Measurements from ENCODE around the gene VAMP7. TPM values are rescaled to one million over a fixed set of nuclear protein-coding genes. Genes with fewer than 3 reads are reported as not detected.
"Not testable (repeated sequence)": the region's sequence is repeated elsewhere in the genome, so short reads cannot be mapped to it uniquely, and the experiment has no call there.

Gene VAMP7
- total RNA-seq, 1 experiment from 2014 or later: 31.0 TPM

DNA sequence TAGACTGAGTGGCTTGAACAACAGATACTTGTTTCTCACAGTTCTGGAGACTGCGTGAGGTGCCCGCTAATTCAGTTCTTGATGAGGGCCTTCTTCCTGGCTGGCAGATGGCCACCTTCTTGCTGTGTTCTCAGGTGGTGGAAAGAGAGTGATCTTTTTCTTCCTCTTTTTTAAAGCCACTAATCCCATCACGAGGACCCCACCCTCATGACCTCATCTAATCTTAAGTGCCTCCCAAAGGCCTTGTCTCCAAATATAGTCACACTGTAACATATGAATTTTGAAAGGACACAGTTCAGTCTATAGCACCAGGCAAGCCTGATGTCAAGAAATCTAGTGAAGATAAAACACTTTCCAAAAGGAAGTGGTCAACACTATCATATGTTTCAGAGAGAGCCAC is 12.4 kb downstream of the VAMP7 start:
- in situ Hi-C loops (cut with HindIII; ENCODE audit: low pct_unique_long_range_greater_than_20kb, low sequenced_read_pairs): no loop called here
- no peak for DNase-seq (ENCODE audit: low read depth)

DNA sequence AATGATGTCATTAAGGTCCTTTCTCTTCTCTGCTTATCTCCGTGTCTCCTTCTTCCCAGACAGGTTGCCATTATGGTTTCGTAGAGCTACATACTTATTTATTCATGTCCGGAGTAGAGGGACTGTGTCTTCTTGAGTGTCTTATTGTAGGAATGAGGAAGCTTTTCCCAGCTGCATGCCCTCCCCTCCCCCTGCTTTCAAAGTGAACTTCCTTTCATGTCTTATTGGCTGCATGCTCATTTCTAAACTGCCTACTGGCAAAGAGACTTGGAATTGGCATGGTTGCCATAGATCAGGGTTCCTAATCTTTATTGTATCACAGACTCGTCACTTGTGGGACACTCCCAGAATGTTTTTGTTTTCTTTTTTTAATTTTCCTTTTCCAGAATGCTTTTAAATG is 15.4 kb downstream of the VAMP7 start:
- in situ Hi-C loops (cut with HindIII; ENCODE audit: low pct_unique_long_range_greater_than_20kb, low sequenced_read_pairs): no loop called here
- DNase-seq (ENCODE audit: low read depth): no peak

DNA sequence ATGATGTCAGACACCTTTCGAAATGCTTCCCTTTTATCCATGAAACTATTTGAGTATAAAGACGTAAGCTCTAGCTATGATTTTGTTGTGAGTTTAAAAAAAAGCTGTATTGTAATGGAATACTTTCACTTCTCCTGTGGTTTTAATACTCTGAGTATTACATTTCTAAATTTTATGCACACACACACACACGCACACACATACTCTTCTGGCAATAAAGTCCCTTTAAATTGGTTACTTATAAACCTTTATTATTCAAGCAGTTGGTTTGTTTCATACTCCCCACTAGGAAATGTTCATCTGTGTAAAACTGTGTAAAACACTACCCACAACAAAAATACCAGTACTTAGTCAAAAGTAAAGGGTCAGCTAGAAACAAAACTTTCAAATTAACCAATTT is 18.2 kb downstream of the VAMP7 start:
- no peak for DNase-seq (ENCODE audit: low read depth)
- in situ Hi-C loops (cut with HindIII; ENCODE audit: low pct_unique_long_range_greater_than_20kb, low sequenced_read_pairs): no loop called here

DNA sequence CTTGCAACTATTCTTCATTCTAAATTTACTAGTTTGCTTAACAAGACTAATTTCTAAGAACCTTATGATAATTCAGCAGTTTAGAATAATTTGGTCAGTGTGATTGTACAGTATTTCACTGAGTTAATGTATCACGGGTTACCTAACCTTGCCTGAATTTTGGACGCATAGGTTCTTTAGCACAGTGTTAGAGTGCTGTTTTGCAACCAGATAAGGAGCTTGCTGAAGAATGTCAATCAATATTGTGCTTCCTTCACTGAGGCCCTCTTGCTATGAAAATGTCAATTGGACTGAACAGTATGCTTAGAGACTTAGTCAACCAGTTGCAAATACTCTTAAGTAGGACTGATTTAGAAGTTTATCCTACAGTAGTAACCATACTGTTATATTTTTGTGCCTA is 19.6 kb downstream of the VAMP7 start:
- in situ Hi-C loops (cut with HindIII; ENCODE audit: low pct_unique_long_range_greater_than_20kb, low sequenced_read_pairs): no loop called here
- no peak for DNase-seq (ENCODE audit: low read depth)

DNA sequence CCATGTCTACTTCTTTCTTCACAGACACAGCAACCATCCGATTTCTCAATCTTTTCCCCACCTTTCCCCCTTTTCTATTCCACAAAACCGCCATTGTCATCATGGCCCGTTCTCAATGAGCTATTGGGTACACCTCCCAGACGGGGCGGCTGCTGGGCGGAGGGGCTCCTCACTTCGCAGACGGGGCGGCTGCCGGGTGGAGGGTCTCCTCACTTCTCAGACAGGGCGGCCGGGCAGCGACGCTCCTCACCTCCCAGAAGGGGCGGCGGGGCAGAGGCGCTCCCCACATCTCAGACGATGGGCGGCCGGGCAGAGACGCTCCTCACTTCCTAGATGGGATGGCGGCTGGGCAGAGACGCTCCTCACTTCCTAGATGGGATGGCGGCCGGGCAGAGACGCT is 26.5 kb downstream of the VAMP7 start:
- DNase-seq (ENCODE audit: low read depth); in situ Hi-C loops (cut with HindIII; ENCODE audit: low pct_unique_long_range_greater_than_20kb, low sequenced_read_pairs): not testable (repeated sequence)

DNA sequence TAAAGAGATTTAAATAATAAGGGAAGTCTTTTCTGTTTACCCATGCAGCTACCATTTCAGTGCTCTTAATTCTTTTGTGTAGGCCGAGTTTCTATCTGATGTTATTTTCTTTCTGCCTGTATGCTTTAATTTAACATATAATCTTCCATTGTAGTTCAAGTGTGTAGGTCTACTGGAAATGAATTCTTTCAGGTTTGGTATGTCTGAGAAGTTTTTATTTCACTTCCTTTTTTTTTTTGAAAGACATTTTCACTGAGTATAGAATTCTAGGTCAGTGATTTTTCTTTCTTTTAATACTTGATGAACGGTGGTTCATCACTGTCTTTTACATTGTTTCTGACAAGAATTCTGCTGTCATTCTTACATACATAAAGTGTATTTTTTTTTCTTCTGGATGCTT is 42.1 kb downstream of the VAMP7 start:
- in situ Hi-C loops (cut with HindIII; ENCODE audit: low pct_unique_long_range_greater_than_20kb, low sequenced_read_pairs): no loop called here
- no peak for DNase-seq (ENCODE audit: low read depth)

DNA sequence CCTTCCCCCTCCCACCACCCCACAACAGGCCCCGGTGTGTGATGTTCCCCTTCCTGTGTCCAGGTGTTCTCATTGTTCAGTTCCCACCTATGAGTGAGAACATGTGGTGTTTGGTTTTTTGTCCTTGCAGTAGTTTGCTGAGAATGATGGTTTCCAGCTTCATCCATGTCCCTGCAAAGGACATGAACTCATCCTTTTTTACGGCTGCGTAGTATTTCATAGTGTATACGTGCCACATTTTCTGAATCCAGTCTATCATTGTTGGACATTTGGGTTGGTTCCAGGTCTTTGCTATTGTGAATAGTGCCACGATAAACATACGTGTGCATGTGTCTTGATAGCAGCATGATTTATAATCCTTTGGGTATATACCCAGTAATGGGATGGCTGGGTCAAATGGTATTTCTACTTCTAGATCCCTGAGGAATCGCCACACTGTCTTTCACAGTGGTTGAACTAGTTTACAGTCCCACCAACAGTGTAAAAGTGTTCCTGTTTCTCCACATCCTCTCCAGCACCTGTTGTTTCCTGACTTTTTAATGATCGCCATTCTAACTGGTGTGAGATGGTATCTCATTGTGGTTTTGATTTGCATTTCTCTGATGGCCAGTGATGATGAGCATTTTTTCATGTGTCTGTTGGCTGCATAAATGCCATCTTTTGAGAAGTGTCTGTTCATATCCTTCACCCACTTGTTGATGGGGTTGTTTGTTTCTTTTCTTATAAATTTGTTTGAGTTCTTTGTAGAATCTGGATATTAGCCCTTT is 49.9 kb downstream of the VAMP7 start:
- in situ Hi-C loops (cut with HindIII; ENCODE audit: low pct_unique_long_range_greater_than_20kb, low sequenced_read_pairs): not testable (repeated sequence)

DNA sequence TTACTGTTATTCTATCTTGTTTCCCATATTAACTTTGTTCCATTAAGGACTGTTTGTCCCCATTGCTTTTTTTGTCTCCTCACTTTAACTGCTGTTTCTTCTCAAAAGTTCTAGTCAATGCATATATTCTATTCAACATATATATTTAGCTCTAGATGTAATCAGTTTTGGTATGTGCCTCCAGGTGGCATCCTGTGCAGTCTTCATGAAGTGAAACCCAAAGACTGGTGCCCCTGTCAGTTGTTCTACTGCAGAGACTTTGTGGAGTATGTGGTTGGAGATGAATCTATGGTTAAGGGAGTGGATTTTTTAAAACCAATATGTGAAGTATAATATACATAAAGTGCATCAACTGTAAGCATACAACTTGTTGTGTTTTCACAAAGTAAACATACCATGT is 57.0 kb downstream of the VAMP7 start:
- in situ Hi-C loops (cut with HindIII; ENCODE audit: low pct_unique_long_range_greater_than_20kb, low sequenced_read_pairs): no loop called here
- no peak for DNase-seq (ENCODE audit: low read depth)

More for the DNA sequence above, 49.9 kb downstream of the VAMP7 start:
- not testable (repeated sequence) for DNase-seq (ENCODE audit: low read depth)

DNA sequence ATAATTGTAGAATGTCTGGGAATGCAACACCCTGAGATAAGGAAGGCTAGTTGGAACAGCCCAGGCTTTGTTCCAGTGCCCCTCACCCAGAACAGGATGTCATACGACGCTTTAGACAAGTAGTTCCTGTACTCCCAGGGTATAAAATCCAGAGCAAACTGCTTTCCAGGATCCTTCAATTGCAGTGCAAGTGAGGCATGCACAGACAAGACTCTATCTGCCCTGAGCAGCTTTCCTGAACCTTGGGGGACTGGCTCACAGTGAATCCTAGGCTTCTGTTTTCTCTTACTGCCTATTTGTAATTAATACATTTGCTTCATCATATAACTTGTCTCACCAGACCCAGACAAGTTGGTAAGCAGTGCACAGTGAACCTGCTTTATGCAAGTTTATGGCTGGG is 68.0 kb downstream of the VAMP7 start:
- DNase-seq (ENCODE audit: low read depth): no peak
- in situ Hi-C loops (cut with HindIII; ENCODE audit: low pct_unique_long_range_greater_than_20kb, low sequenced_read_pairs): no loop called here

DNA sequence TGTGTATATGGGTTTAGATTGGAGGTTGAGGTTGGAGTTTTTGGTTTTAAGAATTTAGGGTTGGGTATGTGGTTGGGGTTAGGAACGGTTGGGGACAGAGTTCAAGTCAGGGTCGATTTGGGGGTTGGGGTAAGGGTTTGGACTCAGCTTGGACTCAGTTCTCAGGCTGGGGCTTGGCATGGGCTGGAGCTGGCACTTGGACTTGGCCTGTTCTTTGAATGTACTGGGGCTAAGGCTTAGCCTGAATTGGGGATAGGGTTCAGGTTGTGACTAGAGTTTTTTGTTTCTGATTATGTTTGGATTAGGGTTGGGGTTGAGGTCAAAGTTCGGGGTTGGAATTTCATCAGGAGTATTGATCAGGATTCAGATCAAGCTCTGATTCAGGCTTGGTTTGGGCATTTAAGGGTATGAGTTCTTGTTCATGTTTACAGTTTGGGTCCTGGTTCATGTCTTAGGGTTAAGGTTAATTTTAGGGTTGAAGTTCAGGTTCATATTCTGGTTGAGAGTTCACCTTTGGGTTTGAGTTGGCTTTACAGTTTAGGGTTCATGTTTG is 70.2 kb downstream of the VAMP7 start:
- in situ Hi-C loops (cut with HindIII; ENCODE audit: low pct_unique_long_range_greater_than_20kb, low sequenced_read_pairs): no loop called here
- DNase-seq (ENCODE audit: low read depth): no peak

DNA sequence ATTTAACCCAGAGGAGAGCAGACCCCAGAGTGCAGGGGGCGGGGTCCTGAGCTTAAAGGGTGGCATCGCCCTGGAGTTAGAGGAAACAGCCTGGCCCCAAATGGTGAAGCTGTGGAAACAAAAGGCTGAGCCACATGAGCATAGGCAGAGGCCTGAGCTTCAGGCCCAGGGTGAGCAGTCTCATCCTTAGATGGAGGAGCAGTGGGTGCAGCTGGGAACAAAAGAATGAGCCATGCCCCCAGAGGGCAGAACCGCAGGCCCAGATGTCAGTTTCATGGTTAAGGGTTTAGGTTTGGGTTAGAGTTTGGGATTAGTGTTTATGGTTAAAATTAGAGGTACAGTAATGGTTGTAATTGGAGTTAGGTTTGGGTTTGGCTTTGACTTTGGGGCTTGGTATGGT is 71.9 kb downstream of the VAMP7 start:
- no peak for DNase-seq (ENCODE audit: low read depth)
- in situ Hi-C loops (cut with HindIII; ENCODE audit: low pct_unique_long_range_greater_than_20kb, low sequenced_read_pairs): no loop called here

DNA sequence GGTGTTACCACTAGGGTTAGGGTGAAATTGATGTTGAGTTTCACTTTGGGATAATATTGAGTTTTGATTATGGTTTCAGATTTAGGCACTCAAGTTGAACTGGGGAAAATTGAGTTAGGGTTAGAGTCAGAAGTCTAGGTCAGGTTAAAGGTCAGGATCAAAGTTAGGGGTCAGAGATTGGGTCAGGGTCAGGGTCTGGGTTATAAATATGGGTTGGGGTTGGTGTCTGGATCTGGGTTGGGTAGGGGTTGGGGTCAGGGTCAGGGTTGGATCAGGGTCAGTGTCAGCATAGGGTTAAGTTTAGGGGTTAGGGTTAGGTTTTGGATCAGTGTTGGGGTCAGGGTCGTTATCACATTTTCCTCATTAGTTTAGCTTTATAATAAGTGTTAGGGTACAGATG is 73.6 kb downstream of the VAMP7 start:
- in situ Hi-C loops (cut with HindIII; ENCODE audit: low pct_unique_long_range_greater_than_20kb, low sequenced_read_pairs): no loop called here
- no peak for DNase-seq (ENCODE audit: low read depth)

DNA sequence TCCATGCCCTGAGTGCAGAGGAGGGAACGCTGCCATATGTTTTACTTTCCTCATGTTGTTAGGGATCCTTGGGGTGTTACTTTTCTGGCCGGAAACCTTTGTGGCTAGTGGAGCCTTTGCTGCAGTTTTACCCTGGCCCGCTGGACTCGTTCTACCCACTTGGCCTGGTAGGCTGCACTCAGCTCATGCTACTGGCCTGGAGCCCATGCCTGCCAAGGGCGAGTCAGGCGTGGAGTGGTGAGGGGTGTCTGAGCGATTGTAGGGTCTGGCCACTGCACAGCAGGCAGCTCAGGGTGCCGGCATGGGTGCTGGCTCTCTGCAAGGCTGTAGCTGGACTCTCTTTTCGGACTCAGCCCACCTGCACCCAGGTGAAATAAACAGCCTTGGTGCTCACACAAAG is 75.0 kb downstream of the VAMP7 start:
- no peak for DNase-seq (ENCODE audit: low read depth)
- in situ Hi-C loops (cut with HindIII; ENCODE audit: low pct_unique_long_range_greater_than_20kb, low sequenced_read_pairs): no loop called here

DNA sequence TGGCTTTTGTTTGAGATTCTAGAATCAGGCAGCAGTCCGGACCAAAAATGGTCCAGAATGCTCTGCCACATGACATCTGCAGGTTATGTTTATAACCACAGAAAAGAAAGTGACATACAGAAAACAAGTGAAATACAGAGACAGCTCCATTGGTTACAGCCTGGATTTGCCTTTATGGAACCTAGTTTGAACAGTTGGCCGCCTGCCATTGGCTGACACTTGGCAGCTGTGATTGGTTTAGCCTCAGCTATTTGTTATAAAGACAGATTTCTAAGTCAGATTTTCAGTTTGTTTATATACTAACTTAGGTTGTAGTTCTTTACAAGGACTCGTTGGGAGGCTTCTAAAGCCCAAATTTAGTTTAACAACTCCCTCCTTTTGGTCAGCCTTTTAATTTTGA is 75.5 kb downstream of the VAMP7 start:
- no peak for DNase-seq (ENCODE audit: low read depth)
- in situ Hi-C loops (cut with HindIII; ENCODE audit: low pct_unique_long_range_greater_than_20kb, low sequenced_read_pairs): no loop called here

DNA sequence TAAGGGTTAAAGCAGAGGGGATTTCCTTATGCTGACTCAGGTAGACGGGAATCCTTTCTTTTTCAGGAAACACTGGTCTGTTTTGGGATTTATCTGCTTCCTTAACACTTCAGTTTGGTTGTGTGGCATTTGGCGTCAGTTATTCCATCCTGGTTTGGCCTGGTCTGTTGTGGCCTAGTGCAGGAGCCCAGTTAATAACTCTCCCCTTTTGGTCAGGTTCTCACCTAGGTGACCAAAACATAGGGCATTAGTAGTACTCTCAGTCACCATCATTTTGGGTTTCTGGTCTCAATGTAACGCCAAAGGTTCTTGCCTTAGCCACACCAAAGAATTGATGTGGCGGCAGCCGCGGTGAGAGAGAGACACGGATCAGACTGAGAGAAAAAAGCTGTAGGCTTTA is 76.7 kb downstream of the VAMP7 start:
- in situ Hi-C loops (cut with HindIII; ENCODE audit: low pct_unique_long_range_greater_than_20kb, low sequenced_read_pairs): no loop called here
- DNase-seq (ENCODE audit: low read depth): no peak

DNA sequence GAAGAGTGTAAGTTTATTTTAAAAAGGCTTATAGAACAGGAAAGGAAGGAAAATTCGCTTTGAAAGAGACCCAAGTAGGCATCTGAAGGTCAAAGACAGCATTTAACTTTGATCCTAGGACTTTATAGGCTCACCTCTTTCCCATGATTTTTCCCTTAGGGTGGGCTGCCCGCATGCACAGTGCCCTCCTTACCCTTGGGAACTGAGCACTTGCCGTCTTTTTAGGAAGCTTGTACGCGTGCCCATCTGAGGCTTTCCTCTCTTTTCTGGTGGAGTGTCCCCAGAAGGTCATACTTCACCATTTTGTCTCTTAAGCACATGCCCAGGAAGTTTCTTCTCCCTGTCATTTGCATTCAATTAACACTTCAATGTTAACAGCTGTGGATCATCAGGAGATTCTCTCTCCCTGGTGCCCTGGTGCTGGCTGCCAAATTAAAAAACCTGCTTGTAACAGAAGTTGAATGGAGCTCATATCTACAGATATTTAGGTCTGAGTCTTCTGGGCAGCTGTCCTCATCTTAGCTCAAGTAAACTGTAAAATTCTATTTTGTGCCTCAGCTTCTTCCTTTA is 78.0 kb downstream of the VAMP7 start:
- in situ Hi-C loops (cut with HindIII; ENCODE audit: low pct_unique_long_range_greater_than_20kb, low sequenced_read_pairs): no loop called here
- no peak for DNase-seq (ENCODE audit: low read depth)

DNA sequence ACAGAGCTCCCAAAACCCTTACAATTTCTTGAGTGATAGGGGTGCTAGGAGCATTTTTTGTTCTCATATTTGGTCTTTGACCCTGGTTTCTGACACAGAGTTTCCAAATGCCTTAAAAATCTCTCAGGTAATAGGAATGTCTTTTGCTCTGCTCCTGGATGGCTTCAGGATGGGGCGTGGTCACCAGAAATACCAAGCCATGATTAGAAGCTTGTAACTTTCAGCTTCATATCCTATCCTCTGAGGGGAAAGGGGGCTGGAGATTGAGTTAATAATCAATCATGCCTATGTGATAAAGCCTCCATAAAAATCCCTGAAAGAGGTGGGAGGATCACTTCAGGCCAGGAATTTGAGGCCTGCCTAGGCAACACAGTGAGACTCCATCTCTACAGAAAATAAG is 81.8 kb downstream of the VAMP7 start:
- DNase-seq (ENCODE audit: low read depth): no peak
- in situ Hi-C loops (cut with HindIII; ENCODE audit: low pct_unique_long_range_greater_than_20kb, low sequenced_read_pairs): no loop called here

DNA sequence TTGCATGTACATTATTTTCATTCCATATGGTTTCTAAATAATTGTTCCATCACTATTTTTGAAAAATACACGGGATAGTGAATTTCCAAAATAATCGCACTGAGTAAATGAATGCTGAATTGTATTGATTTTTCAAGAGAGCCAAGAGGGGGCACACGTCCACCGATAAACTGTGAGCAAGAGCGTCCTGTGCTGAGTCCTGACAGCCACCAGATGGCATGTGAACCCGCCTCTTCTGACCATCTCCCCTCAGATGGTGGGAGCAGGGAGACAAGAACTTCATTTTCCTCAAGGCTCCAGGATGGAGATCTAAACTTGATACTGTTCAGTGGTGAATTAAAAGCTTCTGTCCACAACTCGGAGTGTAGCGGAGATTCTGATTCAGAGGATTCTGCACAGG is 85.7 kb downstream of the VAMP7 start:
- in situ Hi-C loops (cut with HindIII; ENCODE audit: low pct_unique_long_range_greater_than_20kb, low sequenced_read_pairs): no loop called here
- DNase-seq (ENCODE audit: low read depth): no peak

DNA sequence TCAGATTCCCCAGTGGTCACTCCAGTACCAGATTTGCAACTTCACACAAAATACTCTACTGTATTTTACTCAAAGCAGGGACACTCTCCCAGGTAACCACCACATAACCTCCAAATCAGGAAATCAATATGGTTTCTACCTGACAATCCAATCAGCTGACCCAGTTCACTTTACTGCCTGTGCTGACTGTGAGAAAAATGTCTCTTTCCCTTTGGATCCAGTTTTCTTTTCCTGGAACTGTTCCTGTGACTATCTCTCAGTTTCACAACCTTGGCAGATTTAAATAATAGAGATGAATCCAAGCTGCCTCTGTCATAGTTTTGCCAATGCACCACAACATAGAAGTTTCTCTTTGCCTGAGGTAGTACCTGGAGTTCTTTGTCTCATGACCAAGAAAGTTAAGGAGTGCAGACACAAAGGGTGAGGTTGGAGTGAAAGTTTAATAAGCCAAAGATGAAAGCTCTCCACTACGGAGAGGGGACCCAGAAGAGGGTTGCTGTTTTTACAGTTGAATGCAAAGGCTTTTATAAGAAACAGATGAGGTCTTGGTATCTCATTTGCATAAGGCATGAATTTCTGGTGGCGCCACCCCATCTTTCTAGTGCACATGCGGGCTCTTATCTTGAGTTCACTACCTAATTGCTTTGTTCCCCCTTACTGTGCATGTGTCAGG is 86.6 kb downstream of the VAMP7 start:
- in situ Hi-C loops (cut with HindIII; ENCODE audit: low pct_unique_long_range_greater_than_20kb, low sequenced_read_pairs): no loop called here
- no peak for DNase-seq (ENCODE audit: low read depth)

DNA sequence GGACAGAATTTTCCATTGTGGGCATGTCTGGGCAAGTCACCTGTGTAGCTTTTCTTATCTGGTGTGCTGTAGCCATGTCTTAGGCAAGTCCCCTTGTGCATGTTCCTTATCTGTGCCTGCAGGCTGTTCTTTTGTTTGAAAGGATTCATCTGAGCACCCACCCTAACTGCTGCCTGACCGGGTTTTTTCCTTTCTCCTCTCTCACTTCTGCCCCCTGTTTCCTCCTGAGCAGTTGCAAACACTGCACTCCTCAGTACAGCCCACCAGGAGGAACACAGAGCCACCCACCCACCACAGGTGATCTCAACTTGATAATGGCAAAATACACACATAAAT is 87.1 kb downstream of the VAMP7 start:
- in situ Hi-C loops (cut with HindIII; ENCODE audit: low pct_unique_long_range_greater_than_20kb, low sequenced_read_pairs): no loop called here
- DNase-seq (ENCODE audit: low read depth): no peak
